Measurements from ENCODE around the gene RNASE12. TPM values are rescaled to one million over a fixed set of nuclear protein-coding genes. Genes with fewer than 3 reads are reported as not detected.

Gene RNASE12
- total RNA-seq, 1 donor from 2014 or later: not detected

DNA sequence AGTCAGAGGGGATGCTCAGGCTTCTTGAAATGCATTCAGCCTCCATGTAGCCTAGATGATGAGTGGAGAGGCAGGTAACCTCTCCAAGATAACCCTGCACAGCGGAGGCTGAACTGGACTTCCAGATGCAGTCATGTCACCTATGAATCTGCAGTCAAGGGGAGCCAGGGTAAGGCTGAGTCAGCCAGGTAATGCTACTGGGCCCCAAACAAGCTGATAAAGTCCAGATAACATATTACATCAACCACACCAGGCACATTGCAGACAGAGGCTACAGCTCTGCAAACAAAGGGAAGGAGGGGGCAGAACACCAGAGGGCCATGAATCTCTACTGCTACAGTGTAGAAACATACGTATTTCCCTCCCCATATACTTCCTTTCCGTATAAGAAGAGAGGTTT lies 44.3 kb downstream of the RNASE12 start:
- no peak for DNase-seq (ENCODE audit: low read depth)

Other genes starting within 250 kb of the RNASE12 start
- 17.2 and 21.1 TPM in 2 replicates for gene PARP2, start 247.7 kb downstream of the RNASE12 start, total RNA-seq
- 17.1 and 21.8 TPM in 2 replicates for gene TEP1, start 177.9 kb downstream of the RNASE12 start, total RNA-seq
- 0.05 and 0.16 TPM in 2 replicates for gene KLHL33, start 155.2 kb downstream of the RNASE12 start, total RNA-seq
- gene OSGEP, start 136.6 kb downstream of the RNASE12 start, total RNA-seq: 33.2 and 36.2 TPM in 2 replicates
- 125 and 145 TPM in 2 replicates for gene APEX1, start 136.2 kb downstream of the RNASE12 start, total RNA-seq
- 21.1 and 22.2 TPM in 2 replicates for gene PIP4P1, start 129.9 kb downstream of the RNASE12 start, total RNA-seq
- 4.9 and 5.2 TPM in 2 replicates for gene PNP, start 122.0 kb downstream of the RNASE12 start, total RNA-seq
- not detected in 2 replicates for gene RNASE10, start 85.8 kb downstream of the RNASE12 start, total RNA-seq
- gene RNASE9, start 30.3 kb downstream of the RNASE12 start, total RNA-seq: not detected in 2 replicates
- gene RNASE11, start 3.4 kb downstream of the RNASE12 start, total RNA-seq: not detected in 2 replicates
- gene OR6S1, start 50.3 kb upstream of the RNASE12 start, total RNA-seq: not detected in 2 replicates
- gene RNASE4, start 93.2 kb upstream of the RNASE12 start, total RNA-seq: 4.7 and 7.2 TPM in 2 replicates
- 0.42 and 1.4 TPM in 2 replicates for gene ANG, start 97.4 kb upstream of the RNASE12 start, total RNA-seq
- not detected in 2 replicates for gene EDDM3A, start 154.5 kb upstream of the RNASE12 start, total RNA-seq
- gene EDDM3B, start 177.0 kb upstream of the RNASE12 start, total RNA-seq: not detected in 2 replicates
- gene RNASE6, start 189.9 kb upstream of the RNASE12 start, total RNA-seq: not detected in 2 replicates
- gene RNASE1, start 211.5 kb upstream of the RNASE12 start, total RNA-seq: not detected in 2 replicates